ELR (cell line): ENCODE data around the gene CHRDL1.
A peak's percentile ranks its signal among the peaks of the same experiment; 100 is the strongest.
"Not testable (repeated sequence)": the region's sequence is repeated elsewhere in the genome, so short reads cannot be mapped to it uniquely, and the experiment has no call there.

ENCODE experiments used
- DNase-seq: peaks from one replicate; pipeline ENCODE4 v3.0.0-alpha.2; 2015; ENCODE audit warnings: low read depth

Gene CHRDL1, protein sequence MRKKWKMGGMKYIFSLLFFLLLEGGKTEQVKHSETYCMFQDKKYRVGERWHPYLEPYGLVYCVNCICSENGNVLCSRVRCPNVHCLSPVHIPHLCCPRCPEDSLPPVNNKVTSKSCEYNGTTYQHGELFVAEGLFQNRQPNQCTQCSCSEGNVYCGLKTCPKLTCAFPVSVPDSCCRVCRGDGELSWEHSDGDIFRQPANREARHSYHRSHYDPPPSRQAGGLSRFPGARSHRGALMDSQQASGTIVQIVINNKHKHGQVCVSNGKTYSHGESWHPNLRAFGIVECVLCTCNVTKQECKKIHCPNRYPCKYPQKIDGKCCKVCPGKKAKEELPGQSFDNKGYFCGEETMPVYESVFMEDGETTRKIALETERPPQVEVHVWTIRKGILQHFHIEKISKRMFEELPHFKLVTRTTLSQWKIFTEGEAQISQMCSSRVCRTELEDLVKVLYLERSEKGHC

DNA sequence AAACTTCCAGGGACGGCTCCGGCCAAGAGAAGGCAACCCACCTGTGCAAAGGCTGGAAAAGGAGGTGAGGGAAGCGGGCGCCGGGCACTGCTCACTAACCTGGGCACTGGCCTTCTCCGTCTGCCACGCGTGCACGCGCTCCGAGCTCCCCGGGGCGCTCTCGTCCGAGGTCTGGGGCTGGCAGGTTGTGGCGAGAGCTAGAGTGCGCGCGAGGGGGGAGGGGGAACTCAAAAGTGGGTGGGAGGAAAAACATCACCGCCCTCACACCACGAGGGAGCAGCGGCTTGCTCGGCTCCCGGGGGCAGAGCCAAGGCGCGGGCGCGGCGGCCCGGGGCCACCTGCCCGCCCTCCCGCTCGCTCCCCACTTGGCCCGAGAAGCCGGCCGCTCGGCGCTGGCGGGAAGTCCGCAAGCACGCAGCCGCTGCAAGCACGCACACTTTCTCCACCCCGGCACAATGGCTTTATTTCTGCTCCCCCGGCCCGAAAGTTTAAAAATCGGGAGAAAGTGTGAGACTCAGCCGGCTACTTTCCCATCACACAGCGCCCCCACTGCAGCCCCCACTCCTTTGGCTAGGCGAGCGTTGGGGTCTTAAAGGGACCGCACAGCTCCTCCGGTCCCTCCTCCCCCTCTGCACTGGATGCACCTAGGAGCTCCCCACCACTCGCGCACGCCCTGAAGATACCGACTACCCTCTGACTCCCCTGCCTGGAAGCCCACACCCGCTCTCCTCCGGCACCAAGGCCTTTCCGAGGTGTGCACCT, at the start of gene CHRDL1:
CHRDL1 (minus strand) TSS at position 173 of the 762 bp plus-strand sequence. CDS start 3,636 bp downstream, outside the sequence.
- DNase-seq: peak; percentile 63

DNA sequence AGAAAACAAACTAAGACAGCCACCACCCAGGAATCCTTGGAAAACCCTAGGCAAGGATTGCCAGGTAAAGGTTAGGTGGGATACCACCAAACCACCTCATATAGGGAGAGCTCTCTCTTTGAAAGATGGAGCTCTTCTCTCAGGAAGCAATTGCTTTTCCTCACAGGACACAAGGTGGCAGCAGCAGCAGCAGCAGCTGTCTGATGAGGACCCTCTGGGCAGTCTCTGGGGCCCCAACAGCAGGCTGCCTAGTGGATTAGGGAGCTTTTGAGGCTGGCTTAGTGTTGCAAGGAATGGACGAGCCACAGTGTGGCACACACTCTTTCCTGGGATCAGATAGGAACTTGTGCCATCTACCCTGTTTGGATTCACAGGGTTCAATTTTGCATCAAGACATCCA, 41.4 kb upstream of the CHRDL1 start:
- peak; percentile 13 for DNase-seq

DNA sequence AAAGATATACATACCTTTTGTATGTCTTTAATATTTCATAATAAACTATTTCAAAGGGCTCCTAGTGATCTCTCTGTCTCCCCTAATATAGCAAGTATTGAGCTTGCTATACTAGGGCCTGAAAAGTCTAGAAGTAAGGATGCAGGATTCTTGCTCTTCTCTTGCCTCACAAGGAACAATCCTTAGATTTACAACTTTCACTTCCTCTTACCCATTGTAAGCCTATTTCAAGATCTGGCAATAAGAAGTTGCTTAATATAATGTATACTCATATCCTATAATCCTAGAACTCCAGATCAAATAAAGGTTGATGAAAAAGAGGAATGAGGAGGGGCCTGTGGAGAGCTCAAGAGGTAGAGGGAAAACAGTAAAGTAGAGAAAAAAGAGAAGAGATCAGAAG, 40.8 kb upstream of the CHRDL1 start:
- DNase-seq: no peak

DNA sequence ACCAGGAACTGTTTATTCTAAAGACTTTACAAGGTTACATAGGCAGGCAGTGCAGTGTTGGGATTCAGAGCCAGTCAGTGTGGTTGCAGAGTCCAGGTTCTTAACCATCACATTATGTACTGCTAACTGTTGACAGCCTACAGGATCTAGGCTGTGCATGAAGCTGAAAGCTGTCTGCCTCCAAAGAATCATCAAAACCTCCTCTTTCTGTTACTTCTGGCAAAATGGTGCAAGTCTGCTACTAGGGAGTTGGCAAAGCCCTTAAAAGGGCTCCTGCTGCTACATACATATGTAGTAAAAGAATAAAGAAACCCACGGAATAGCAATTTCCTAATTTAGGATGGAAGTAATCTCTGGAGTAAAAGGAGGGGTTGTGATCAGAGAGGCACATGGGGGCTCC, 40.4 kb upstream of the CHRDL1 start:
- no peak for DNase-seq

DNA sequence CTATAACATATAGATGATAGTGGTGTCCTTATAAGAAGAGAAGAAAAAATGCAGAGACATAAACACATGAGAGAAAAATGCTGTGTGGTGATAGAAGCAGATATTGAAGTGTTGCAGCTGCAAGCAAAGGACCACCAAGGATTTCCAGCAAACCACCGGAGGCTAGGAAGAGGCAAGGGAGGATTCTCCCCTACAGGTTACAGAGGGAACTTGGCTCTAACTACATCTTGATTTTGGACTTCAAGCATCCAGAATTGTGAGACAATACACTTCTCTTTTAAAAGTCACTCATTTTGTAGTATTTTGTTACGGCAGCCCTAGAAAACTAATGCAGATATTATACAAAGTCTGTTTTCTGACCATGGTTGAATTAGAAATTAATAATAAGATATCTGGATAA, 30.4 kb upstream of the CHRDL1 start:
- DNase-seq: no peak

DNA sequence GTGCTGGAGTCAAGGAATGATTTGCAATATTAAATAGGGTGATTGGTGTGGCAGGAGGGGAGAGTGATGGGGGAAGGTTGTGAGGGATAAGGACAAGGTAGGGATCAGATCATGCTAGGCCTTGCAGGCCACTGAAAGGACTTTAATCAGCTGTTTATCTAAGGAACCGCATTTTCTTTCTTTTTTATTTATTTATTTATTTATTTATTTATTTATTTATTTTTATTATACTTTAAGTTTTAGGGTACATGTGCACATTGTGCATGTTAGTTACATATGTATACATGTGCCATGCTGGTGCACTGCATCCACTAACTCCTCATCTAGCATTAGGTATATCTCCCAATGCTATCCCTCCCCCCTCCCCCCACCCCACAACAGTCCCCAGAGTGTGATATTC, 20.9 kb upstream of the CHRDL1 start:
- DNase-seq: not testable (repeated sequence)

DNA sequence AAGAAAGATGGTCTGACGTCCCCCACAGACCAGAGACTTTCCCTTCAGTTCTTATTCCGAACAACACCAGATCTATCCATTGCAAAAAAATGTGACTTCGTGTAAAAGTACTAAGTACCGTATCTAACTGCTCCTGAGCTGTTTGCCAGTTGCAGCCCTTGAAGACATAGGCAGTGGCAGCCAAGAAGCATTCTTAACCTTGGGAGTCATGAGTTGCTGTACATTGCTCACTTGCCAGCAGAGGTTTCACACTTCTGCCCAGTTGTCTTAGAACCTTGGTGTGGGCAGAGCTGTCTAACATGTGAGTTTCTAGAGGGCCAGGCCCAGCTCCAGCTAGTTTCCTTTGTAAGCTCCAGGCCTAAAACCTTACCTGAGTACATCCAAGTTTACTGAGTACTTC, 10.5 kb upstream of the CHRDL1 start:
- peak; percentile 44 for DNase-seq

DNA sequence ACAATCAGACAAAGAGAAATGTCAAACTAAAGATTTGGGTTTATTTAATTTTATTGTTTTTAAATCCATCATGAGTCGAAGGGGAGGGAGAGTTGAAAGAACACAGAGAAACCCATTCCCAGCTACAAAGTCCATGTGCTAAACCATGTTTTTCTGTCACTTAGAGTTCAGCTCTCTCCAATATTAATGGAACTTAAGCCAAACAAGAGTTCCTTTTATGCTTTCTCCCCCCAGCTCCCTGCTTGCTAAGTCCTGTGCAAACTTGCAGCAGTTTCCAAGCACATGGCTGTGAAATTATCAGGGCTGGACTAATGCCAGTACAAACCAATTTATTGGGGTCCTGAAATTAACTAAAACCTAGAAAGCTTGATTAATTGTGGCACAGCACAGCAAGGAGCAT, 9.7 kb upstream of the CHRDL1 start:
- DNase-seq: no peak

DNA sequence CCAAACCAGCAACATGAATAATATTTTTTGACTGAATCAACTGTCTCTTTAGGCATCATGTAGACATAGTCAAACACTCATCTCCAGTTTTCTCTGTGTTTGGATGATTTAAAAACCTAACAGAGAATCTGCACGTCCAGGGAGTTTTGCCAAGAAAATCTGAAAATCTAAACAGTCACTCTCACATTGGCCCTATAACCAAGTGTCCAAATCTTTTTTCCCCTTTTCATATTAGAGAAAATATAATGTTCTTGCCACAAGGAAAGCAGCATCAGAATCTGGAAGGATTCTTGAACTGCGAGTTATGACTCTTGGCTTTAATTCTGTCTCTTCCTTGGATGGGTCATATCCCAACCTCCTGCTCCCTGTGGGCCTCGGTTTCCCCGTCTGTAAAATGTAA, 8.8 kb upstream of the CHRDL1 start:
- DNase-seq: no peak

DNA sequence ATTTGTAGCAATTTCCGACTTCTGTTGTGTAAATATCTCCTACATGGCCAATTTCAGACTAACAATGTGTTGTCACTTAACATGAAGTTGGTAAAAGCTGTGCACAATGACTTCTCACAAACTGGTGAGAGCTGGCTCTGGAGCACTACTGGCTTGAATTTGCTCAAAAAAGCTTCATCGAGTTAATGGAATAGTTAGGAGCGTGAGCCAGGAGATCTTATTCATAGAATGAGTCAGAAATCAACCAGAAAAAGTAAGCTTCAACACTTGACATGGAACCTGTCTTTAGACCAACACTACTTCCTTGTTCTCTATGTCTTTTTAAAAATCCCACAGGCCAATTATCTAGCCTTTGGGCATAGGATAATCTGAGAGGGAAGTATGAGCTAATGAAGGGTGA, 7.9 kb upstream of the CHRDL1 start:
- peak; percentile 23 for DNase-seq

DNA sequence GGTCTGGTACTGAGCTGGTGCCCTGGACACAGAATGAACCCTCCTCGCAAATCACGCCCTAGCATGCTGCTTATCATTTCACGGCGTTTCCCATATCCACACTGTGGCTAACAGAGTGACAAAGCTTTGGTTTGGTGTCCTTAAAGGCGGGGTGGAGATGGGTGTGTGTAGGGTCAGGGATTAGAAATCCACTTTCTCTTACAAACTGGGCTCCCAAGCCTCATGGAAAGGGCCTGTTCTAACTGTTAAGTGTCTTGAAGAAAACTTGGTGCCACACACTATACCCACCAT, 735 bp upstream of the CHRDL1 start:
- peak; percentile 1 for DNase-seq

DNA sequence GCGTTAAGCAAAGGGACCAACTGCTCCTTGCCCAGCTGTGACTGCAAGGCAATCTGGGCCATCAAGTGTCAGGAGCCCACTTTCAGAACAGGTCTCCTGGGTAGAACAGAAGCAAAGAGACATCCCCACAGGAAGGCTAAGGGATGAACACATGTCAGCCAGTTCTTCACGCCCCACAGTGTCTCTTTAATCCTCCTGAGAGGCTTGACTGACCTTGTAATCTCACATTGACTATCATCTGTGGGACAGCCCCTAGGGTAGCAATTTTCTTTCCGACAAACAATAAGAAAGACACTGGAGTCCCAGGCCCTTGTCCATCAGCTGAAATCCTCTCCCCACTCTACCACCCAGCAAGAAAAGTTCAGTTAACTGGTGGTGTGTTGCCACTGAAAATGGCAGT, 1.0 kb downstream of the CHRDL1 start:
- DNase-seq: no peak

DNA sequence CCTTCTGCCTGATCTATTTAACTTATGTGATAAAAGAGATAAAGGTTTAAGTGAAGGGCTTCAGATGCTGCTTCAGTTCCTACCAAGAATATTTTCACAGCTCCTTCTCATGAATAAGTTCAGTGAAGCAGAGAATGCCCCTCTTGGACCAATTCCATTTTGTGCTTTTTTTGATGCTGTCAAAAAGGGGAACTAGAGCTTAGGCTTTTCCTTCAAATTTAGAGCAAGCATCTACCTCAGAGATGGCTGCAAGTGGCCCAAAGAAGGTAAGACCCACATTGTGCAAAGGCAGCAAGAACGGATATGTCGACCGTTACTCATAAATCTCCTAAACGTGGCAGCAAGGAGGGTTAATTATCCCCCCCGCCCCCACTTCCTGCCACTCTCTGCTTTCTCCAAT, 4.5 kb downstream of the CHRDL1 start:
- DNase-seq: no peak

DNA sequence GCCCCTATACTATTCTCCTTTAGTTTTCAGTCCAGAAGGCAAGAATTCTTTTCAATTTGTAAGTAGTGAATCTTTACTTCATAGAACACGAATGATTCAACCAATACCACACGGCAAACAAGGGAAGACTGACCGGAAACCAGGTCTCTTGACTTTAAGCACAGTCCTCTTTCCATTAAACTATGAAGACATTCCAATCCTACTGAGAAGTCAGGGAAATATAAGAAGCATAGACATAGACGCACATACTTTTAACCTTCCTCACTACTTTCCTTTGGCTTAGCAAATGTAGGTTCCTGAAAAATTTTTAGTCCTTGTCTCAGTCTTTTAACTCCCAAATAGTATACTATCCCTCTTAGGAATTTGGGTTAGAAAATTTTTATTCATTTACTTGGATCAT, 9.1 kb downstream of the CHRDL1 start:
- peak; percentile 89 for DNase-seq

DNA sequence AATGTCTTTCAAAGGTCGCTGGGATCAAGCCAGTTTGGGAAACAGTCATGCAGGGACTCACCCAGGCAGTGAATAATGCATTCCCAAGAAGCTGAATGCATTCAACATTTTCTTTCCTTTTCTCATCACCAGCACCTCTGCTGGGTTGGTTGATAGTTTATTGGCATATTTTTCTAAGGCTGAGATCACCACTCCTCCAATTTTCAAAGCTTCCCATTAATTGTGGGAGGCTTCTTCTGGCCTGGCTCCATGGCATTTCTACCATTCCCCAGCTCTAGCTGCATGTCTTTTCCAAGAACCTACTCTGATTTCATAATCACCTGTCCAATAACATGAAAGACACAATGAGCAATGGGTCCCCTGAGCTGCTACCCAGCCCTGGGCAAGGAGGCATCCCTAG, 35.8 kb downstream of the CHRDL1 start:
- DNase-seq: peak; percentile 77

DNA sequence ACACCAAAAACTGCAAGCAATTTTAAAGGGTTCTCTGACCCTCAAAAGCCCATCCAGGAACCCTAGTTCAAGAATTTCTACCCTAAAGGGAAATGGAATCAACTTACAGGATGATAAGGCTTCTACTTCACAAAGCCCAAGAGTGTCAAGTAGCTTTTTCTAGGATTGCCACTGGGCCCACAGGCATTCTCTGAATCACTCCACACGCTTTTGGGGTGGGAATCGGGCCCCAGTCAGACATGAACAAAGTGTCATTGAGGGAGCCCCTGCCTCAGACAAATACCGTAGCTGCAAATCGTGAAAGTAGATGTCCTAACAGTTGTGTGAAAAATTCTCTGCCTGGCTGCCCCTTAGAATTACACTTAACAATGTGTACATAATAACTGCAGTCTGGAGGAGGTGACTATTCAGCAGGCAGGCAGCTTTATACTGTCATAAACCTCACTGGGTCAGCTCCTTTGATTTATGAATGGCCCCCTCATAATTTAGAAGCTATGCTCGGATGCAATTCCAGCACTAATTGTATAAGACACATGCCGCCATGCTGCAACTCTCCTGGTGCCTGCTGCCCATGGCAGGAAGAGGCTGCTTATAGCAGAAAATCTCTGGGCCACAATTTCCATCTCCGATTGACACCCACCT, 36.7 kb downstream of the CHRDL1 start:
- DNase-seq: peak; percentile 8

DNA sequence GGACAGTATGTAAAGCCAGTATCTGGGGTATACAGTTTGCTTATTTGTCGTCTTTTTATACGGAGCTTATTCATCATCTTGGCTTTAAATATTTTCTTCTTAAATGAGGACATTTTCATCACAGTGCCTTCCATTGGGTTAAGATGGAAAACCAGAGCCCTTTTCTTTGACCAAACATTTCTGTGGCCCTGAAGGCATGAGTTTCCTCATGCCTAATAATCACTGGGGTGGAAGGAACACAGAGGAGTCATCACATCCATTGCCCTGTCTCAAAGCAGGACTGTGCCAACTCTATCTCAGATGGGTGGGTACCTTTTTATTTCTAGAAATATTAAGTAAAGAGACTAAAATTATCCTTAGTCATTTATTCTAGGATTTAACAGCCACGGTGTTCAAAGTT, 40.0 kb downstream of the CHRDL1 start:
- no peak for DNase-seq

DNA sequence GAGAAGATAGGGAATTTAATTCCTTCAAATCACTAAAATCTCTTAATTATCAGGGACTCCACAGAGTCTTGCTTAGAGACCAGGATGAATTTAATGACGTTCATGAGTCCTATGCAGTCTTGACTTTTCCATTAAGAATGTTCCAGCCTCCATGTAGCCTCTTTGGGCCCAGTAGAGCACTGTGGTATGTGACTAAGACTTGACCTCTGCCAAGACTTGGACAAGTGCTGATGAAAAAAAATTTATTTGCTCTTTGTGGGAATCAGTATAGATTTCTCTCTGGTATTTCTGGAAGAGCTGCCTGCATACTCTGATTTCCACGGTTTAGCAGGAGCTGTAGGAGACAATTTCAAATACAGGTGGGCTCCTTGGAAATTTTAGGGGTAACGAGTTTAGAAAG, 40.6 kb downstream of the CHRDL1 start:
- peak; percentile 50 for DNase-seq

DNA sequence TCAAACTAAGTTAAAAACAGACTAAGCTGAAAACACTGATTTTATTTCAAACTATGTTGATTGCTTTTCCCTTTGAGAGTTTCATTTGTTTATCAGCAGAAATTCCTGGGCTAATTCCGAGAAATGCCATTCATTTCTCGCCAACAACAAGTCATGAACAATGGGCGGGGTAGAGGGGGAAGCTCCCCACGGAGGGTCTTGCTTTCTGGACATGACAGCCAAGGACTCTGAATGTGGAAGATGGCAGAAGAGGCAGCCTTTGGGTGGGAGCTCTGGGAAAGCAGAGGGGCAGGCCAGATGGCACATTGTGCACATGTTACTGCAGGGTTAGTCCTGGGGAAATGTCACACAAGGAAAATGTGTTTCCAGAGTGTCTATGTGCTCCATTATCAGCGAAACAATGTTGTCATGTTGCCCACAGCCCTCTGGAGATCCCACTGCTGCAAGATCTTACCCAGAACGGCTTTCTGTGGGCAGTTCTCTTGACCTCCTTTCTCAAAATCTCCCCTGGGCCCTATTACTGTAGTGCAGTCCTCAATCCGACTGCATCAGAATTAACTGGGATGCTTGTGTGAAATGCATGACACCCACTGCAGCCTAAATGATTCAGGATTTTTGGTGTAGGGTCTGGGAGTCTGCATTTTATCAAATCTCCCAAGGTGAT, 45.0 kb downstream of the CHRDL1 start:
- DNase-seq: no peak

DNA sequence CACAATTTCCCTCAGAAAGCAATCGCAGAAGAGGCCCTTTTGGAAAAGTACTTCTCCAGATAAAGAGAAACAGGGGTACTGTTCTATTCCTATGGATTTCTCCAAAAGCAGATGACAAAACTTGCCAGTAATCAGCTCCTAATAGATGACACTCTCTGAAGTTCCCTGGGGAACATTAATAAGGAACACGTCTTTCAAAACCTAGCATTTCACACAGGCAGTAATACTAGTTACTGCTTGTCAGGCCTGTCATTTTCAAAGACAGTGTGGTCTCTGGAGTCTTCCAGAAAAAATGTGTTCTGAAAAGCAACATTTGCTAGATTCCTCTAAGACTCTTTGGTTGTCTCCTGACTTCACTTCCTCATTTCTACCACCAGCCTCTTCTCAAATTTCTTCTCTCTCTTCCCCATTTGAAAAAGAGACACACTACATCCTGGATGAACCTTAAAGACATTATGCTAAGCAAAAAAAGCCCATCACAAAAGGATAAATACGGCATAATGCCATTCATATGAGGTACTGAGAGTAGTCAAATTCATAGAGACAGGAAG, 47.3 kb downstream of the CHRDL1 start:
- no peak for DNase-seq

DNA sequence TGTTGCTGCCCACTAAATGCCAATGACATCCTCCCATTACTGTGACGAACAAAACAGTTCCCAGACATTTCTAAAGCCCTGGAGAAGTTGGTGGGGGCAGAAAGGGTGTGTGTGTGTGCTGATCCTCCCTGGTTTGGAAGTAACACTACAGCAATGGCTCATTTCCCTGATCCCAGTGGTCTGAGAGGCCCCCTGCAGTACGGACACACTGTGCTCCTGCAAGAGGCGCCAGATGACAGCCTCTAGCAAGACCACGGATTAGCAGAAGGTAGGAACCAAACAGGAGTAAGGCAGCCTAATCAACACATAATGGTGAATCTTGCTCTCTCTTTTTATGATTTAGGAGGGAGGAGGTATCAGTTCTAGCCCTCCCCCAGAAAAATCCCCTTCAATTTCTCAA, 49.6 kb downstream of the CHRDL1 start:
- no peak for DNase-seq

DNA sequence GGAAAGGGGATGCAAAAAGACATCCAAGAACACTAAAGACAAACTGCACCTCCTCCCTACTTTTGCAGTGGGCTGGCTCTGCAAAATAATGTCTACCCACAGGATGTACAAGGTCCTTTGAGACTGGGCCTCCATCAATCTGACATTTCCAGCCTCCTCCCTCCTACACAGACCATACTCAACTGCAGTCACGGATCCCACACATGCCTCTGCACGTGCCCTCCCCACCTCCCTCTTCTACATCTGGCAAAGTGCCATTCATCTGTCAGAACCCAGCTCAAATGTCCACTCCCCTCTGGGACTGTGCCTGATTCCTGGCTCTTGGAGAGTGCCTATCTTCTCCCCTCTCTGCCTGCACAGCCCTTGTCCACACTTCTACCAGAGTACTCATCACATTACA, 50.3 kb downstream of the CHRDL1 start:
- DNase-seq: no peak
